HG02610 (cell line): ENCODE results near the gene CREG2.
"Not testable (repeated sequence)": the region's sequence is repeated elsewhere in the genome, so short reads cannot be mapped to it uniquely, and the experiment has no call there.

Experiments
- ATAC-seq: cut with Tn5 transposase; IDR thresholded peaks from one replicate; pipeline ENCODE4 v1.9.1; 2021; ENCODE audit warnings: mild to moderate bottlenecking, moderate library complexity; ENCODE audit not compliant: unreplicated experiment

The CREG2 gene

GRCh38 chr2:101375653-101376052 is 11.7 kb downstream of the CREG2 start:
- no peak for ATAC-seq

DNA sequence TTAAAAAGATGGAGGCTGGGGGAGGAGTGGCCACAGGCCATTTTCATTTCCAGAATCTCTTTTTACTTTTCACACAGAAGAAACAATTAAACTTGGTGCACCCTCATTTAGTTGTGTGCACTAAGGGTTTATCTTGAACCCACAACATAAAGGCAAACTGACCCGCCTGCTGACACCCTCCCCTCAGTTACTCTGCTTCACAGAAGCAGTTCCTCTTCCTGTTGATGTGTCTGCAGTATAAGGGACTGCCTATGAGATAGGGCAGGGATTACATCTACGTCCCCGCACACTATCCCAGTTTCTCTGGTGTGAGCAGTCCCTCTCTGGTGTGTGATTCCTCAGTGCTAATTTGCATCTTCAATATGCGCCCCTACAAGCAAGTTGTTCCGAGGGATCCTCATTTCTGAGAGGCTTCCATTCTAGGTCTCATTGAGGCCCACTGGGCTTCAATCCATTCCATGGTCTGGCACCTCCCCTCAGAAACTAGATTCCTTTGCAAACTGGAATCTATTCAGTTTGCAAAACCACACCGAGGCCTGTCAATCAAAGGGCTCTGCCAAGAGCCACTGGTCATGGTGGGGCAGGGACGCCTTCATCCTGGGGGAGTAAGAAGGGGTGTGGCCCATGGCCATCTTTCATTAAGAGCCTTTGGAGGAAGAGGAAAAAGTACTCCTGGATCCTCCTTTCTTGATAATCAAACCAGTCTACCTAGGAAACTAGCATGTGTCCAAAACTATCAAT is 12.3 kb downstream of the CREG2 start:
- ATAC-seq = no peak

GRCh38 chr2:101372792-101373191 is 14.5 kb downstream of the CREG2 start:
- no peak for ATAC-seq

GRCh38 chr2:101371636-101372035 is 15.7 kb downstream of the CREG2 start:
- no peak for ATAC-seq

GRCh38 chr2:101369100-101369499 is 18.2 kb downstream of the CREG2 start:
- ATAC-seq = no peak

- ATAC-seq = no peak
Observed at GRCh38 chr2:101368376-101368775, 18.9 kb downstream of the CREG2 start.

GRCh38 chr2:101367508-101367907 is 19.8 kb downstream of the CREG2 start:
- no peak for ATAC-seq

DNA sequence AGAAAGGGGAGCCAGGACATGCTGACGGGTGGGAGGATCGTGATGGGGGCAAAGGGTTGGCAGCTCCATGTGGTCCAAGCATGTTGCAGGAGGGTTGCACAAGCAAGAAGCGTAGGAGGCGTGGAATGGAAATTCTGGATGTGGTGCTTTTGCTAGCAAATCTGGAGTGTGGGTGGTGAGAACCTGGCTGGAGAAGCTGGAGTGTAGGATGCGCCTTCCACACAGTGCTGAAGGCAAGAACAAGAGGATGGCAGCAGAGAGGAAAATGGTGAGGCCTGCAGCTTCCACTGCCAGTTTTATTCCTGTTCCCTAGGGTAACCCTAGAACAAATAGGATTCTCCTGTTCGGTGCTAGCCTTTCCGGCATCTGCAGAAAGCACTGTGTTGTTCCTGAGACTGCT is 22.4 kb downstream of the CREG2 start:
- ATAC-seq = no peak

DNA sequence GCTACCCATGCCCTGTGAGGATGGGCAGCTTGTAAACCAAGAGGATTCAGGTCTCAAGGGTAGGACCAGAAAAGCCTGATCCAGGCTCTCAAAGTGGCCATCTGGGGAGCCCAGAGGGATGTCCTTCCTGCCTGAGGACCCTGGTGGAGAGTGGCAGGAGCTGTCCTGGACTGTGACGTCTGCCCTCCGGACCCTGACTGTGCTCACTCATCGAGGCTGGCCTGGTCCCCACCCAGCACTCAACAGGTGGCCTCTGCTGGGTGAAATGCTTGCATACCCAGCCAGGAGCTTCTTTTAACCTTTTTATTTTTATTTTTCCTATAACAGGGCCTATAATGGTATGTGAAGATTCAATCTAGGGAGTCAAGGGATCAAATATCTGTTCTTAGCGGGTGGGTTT is 24.5 kb downstream of the CREG2 start:
- no peak for ATAC-seq

GRCh38 chr2:101362316-101362715 is 25.0 kb downstream of the CREG2 start:
- ATAC-seq = no peak

GRCh38 chr2:101361522-101361921 is 25.8 kb downstream of the CREG2 start:
- ATAC-seq = no peak

DNA sequence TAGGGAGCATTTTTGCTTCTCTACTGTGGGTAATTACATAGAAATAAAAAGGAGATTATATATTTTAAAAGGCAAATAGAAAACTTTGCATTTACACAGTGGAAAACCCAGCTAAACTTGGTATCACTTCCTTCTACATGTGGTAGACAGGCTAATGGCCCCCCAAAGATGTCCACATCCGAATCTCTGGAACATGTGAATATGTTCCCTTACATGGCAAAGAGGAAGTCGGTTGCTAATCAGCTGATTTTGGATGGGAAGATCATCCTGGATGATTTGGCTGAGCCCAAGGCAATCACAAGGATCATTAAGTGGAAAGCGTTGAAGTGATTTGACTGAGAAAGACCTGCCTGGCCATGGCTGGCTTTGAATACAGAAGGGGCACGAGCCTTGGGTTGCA is 26.2 kb downstream of the CREG2 start:
- ATAC-seq = no peak

DNA sequence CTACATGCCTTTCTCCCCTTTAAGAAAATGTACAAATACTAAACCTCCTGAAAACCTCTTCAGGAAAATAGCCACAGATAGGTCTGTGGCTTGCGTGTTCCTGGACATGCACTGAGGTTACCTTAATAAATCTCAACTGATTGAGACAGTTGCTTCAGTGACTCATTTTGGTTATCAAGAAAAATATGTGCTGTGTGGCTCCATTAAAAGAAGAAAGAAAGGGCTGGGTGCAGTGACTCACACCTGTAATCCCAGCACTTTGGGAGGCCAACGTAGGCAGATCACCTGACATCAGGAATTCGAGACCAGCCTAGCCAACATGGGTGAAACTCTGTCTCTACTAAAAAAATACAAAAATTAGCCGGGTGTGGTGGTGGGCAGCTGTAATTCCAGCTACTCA is 27.1 kb downstream of the CREG2 start:
- ATAC-seq = no peak

DNA sequence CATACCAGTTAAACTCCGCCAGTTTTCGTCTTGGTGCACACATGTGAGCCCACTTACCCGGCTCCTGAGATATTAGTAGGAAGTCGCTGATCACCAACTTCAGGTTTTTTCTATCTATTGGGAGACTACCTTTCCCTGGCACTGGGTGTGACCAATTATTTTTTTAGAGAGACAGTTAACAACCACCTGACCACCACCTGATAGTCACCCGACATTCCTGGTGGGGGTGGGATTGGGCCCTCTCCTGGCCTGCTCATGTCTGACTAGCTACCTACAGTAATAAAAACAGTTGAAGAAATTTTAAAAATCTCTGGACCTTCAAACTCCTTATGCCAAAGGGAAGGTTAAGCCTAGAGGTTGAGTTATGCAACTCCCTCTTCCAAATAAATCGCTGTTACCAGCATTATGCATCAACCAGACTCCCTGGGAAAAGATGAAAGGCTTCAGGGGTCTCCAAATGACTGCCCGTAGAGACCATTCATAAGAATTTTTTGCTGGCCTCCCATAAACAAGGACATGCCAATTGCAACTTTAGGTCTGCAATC is 27.8 kb downstream of the CREG2 start:
- ATAC-seq = no peak

GRCh38 chr2:101357376-101357775 is 29.9 kb downstream of the CREG2 start:
- ATAC-seq = no peak

DNA sequence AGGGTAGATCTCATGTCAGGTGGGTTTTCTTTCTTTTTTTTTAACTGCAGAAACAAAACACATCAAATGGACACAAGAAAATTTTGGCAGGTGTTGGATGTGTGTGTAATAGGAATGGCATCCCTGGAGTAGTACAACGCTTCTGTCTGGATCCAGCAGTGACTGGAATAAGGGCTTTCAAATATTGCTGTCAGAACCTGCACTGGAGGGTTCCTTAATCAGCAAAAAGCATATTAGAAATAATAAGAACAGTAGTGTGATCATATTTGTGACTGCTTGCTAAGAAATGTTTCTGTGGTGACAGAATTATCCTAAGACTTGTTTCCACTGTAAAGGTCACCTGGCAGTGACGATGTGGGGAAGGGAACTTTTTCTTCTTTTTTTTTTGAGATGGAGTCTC is 30.8 kb downstream of the CREG2 start:
- ATAC-seq = no peak

DNA sequence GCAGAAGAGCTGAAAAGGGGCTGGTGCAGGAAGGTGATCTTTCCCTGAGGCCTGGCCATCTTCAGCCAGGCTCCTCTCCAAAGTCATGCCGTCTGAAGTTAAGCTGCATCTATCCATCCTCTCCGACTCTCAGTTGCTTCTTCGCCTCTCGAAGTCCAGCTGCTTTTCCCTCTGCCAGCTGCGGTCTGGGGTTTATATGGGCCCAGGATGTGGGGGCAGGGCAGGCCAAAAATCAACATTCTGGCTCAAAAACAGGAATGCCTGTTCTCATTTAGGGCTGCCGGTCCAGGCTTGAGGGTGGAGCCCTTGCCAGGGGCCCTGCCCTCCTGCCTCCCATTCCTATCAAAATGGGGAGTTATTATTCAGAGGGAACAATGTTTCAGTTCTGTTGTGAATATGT is 31.2 kb downstream of the CREG2 start:
- no peak for ATAC-seq

DNA sequence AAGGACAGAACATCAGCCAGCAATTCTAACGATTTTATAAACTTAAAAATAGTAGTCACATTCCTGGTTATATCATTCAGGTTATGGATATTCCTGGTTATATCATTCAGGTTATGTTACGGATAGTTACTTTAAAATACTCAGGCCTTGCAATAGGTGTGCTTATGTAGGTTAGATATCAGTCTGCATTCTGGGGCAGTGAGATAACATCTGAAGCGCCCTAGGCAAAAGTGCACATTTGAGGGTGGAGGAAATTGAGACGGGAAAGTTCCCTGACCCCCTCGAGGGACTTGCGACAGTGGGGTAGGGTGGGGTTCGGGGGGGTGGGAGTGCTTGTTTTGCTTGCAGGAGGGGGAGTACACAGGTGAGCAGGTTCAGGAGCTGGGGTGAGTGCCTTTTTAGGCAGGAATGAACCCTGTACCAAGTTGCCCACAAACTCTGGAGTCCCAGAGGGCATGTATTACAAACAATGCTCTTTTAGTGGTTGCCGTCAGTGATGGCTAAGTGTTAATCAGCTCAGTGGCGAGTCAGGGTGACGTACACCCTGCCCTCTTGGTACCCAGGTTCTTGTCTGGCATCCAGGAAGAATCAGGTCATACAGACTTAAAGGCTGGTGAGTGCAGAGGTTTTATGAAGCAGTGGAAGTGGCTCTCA is 31.8 kb downstream of the CREG2 start:
- ATAC-seq = no peak

DNA sequence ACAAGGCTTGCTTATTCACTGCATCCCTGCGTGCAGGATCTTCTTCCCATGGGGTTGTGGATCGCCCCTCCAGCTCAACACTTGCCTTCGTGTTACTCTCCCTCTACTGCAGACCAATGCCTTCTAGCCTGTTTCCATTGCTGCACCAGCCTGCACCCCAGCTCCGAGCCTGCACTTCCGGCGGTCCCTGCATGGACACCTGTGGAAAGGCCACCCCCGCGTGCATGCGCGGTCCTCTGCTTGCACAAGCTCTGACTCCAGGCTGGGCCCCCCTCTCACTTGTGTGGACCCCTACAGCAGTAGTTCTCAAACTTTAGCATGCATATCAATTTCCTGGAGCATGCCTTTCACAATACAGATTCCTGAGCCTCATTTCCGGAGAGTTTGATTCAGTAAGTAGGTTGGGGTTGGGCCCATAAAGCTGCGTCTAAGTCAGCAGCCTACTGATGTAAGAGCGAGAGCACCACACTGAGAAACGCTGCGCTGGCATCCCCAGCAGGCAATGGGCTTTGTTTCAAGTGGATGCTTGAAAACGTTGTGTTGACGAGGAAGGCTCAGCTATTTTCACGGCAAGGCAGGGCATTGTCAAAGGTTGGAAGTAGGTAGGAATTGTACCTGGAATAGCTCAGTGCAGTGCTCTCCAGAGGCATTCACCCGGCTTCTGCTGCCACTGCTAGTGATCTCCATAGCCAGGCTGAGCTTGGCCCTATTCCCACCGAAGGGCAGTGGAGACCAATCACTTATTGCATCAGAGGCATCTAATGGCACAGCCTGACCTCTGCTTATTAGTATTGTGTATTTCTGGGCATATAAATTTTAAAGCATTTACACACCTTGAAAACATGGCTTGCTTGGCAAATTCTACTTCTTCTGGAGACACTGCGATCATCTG is 32.6 kb downstream of the CREG2 start:
- no peak for ATAC-seq

DNA sequence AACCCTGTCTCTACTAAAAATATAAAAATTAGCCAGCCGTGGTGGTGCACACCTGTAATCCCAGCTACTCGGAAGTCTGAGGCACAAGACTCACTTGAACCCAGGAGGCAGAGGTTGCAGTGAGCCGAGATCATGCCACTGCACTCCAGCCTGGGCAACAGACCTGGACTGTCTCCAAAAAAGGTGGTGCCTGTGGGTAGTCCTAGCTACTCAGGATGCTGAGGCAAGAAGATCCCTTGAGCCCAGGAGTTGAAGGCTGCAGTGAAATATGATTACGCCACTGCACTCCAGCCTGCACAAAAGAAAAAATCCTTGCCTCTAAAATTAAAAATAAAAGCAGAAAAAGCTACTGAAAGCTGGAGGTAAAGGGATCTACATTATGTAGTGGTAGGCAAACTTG is 34.7 kb downstream of the CREG2 start:
- not testable (repeated sequence) for ATAC-seq

DNA sequence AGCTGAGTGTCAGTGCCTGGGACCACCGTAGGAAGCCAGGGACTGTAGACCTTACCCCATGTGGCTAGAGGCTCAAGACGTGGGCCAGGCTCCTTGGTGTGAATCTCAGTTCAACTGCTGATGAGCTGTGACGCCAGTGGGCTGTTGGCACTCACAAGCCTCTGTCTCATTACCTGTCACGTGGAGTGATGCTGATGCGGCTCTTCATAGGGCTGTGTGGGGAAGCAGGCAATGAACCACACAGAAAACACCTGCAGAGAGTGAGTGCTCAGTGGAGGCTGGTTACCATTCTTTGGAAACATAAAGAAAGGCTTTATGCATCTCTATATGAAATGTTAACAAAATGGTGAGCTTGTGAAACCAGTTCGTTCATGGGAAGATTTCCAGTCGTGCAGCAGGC is 36.1 kb downstream of the CREG2 start:
- no peak for ATAC-seq
